ENCODE data around the gene KCTD5. TPM values are rescaled to one million over a fixed set of nuclear protein-coding genes. Genes with fewer than 3 reads are reported as not detected.

The KCTD5 gene
- total and polyA plus RNA-seq, 2 experiments from 2014 or later: 31.5 to 32.2 TPM

DNA sequence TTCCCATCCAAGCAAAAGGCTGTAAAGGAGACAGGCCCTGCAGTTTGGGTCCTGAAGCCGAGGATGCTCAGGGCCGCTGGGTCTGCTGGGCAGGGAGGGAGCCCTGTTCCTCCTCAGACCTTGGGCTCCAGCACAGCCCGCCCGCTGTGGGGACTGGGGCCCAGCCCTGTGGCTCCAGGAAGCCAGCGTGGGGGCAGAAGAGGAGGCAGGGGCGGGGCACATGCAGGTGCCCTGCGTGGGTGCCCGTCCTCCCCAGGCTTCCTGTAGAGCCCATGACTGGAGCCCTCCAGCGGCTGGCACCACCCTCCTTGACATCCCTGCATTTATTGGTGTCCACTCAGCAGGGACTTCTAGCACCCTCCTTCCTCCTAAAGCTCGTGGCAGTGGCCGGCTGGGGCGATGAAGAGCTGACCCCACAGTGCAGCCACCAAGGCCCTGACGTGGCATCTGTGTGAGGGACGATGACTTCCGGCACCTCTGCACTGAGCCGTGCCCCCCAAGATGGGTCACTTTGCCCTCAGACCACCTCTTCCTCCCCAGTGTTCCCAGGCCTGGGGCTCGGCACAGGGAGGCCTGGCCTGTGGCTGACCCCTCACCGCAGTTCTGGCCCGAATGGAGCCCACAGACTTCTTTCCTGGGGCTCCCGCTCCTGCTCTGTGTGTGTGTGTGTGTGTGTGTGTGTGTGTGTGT lies 27.8 kb downstream of the KCTD5 start:
- no peaks in the 10 kb centered on the region for H3K9me3 ChIP-seq (ENCODE audit: low read depth)
- no peak overlapping the region for H2AFZ ChIP-seq
- DNase-seq (ENCODE audit: low spot score): no peak
- no peaks in the 10 kb centered on the region for H4K20me1 ChIP-seq (ENCODE audit: insufficient read depth, poor library complexity, severe bottlenecking)
- no peaks in the 10 kb centered on the region for H3K27me3 ChIP-seq
- WGBS (ENCODE audit: low lambda C conversion rate, missing lambda C conversion rate): 95% methylated on average over 20 of the region's 20 CpGs
- H3K4me1 ChIP-seq (ENCODE audit: insufficient read depth): no peaks in the 10 kb centered on the region
- TF ChIP-seq CTCF (IDR thresholded peaks at IDR 0.05; ENCODE audit: poor library complexity) (no peak), EZH2 (IDR thresholded peaks at IDR 0.05; ENCODE audit: borderline replicate concordance) (no peak), EZH2phosphoT487 (IDR thresholded peaks at IDR 0.05; ENCODE audit: low read depth, severe bottlenecking, unreplicated experiment) (no peak)
- no peak overlapping the region for H3K4me2 ChIP-seq
- H3K36me3 ChIP-seq (replicated peaks; ENCODE audit: insufficient read depth, low read depth): no peaks in the 10 kb centered on the region
- H3K27ac ChIP-seq: no peak overlapping the region
- no peaks in the 10 kb centered on the region for H3K9me2 ChIP-seq (replicated peaks; ENCODE audit: insufficient read depth)
- H3K79me2 ChIP-seq: no peaks in the 10 kb centered on the region
- no peak overlapping the region for H3K4me3 ChIP-seq

DNA sequence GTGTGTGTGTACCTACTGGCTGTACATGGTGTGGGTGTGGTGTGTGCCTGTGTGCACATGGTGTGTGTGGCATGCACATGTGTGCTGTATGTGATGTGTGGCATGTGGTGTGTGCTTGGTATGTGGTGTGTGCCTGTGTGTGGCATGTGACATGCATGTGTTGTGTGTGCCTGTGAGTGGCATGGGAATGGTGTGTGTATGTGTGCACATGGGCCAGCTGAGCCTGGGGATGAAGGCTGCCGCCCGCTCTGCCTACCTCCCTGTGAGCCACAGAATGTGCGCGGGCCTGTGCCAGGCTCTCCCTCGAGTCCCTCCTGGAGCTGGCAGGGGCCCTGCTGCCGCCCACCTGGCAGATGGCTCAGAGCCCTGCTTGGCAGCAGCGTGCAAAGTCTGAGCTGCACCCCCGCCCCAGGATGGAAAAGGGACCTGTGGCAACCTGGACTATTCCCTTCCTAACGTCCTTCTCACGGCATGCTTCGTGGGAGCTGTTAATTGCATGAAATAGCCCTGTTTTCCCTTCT lies 28.4 kb downstream of the KCTD5 start:
- Histone ChIP-seq H3K79me2 (no peaks in the 10 kb centered on the region), H3K9me3 (ENCODE audit: low read depth) (no peaks in the 10 kb centered on the region), H3K4me2 (no peak overlapping the region), H3K9me2 (replicated peaks; ENCODE audit: insufficient read depth) (no peaks in the 10 kb centered on the region), H3K27me3 (no peaks in the 10 kb centered on the region), H4K20me1 (ENCODE audit: insufficient read depth, poor library complexity, severe bottlenecking) (no peaks in the 10 kb centered on the region), H3K27ac (no peak overlapping the region), H2AFZ (no peak overlapping the region), H3K4me1 (ENCODE audit: insufficient read depth) (peaks cover 4% of the 10 kb centered on the region), H3K36me3 (replicated peaks; ENCODE audit: insufficient read depth, low read depth) (no peaks in the 10 kb centered on the region), H3K4me3 (no peak overlapping the region)
- no peak for DNase-seq (ENCODE audit: low spot score)
- WGBS (ENCODE audit: low lambda C conversion rate, missing lambda C conversion rate): 88% methylated on average over 10 of the region's 11 CpGs
- TF ChIP-seq EZH2 (IDR thresholded peaks at IDR 0.05; ENCODE audit: borderline replicate concordance) (no peak), EZH2phosphoT487 (IDR thresholded peaks at IDR 0.05; ENCODE audit: low read depth, severe bottlenecking, unreplicated experiment) (no peak), CTCF (IDR thresholded peaks at IDR 0.05; ENCODE audit: poor library complexity) (no peak)

GRCh38 chr16:2711370-2712062 lies 29.2 kb downstream of the KCTD5 start:
- Histone ChIP-seq H3K4me2 (no peak overlapping the region), H3K9me2 (replicated peaks; ENCODE audit: insufficient read depth) (no peaks in the 10 kb centered on the region), H4K20me1 (ENCODE audit: insufficient read depth, poor library complexity, severe bottlenecking) (no peaks in the 10 kb centered on the region)

More at GRCh38 chr16:2711370-2712062, 29.2 kb downstream of the KCTD5 start:
- H2AFZ ChIP-seq: no peak overlapping the region
- no peak overlapping the region for H3K27ac ChIP-seq
- no peak overlapping the region for H3K4me3 ChIP-seq
- no peaks in the 10 kb centered on the region for H3K9me3 ChIP-seq (ENCODE audit: low read depth)
- H3K79me2 ChIP-seq: no peaks in the 10 kb centered on the region
- 84% methylated on average over 22 of the region's 22 CpGs for WGBS (ENCODE audit: low lambda C conversion rate, missing lambda C conversion rate)
- H3K27me3 ChIP-seq: no peaks in the 10 kb centered on the region
- no peak for TF ChIP-seq EZH2 (IDR thresholded peaks at IDR 0.05; ENCODE audit: borderline replicate concordance)
- no peak for TF ChIP-seq CTCF (IDR thresholded peaks at IDR 0.05; ENCODE audit: poor library complexity)
- no peak for TF ChIP-seq EZH2phosphoT487 (IDR thresholded peaks at IDR 0.05; ENCODE audit: low read depth, severe bottlenecking, unreplicated experiment)
- H3K4me1 ChIP-seq (ENCODE audit: insufficient read depth): peaks cover 4% of the 10 kb centered on the region
- H3K36me3 ChIP-seq (replicated peaks; ENCODE audit: insufficient read depth, low read depth): no peaks in the 10 kb centered on the region
- no peak for DNase-seq (ENCODE audit: low spot score)

Data from hepatocyte (in vitro differentiated cells).